GM12892 (cell line): ENCODE data around the gene NSMCE1.
"Not testable (repeated sequence)": the region's sequence is repeated elsewhere in the genome, so short reads cannot be mapped to it uniquely, and the experiment has no call there.

Experiments used
- POLR2A ChIP-seq: IDR thresholded peaks from 2 replicates; pipeline ENCODE4 v1.6.1; 2011; ENCODE audit warnings: low read depth, low read length, control low read depth
- POLR2AphosphoS5 ChIP-seq: IDR thresholded peaks from 2 replicates; pipeline ENCODE4 v1.6.1; 2011; ENCODE audit warnings: low read depth, low read length, control low read depth
- TAF1 ChIP-seq: IDR thresholded peaks from 2 replicates; pipeline ENCODE4 v1.6.1; 2011; ENCODE audit warnings: low read depth, mild to moderate bottlenecking, control low read depth, low read length, borderline replicate concordance

DNA sequence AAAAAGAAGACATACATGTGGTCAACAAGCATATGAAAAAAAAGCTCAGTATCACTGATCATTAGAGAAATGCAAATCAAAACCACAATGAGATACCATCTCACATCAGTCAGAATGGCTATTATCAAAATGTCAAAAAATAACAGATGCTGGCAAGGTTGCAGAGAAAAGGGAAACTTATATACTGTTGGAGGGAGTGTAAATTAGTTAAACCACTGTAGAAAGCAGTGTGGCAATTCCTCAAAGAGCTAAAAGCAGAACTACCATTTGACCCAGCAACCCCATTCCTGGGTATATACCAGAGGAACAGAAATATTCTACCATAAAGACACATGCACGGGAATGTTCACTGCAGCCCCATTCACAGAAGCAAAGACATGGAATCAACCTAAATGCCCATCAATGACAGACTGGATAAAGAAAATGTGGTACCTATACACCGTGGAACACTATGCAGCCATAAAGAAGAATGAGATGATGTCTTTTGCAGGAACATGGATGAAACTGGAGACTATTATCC, 5.6 kb downstream of the NSMCE1 start:
- TF ChIP-seq TAF1, POLR2AphosphoS5, POLR2A: not testable (repeated sequence)
